Measurements from ENCODE around the gene NTRK1. TPM values are rescaled to one million over a fixed set of nuclear protein-coding genes. Genes with fewer than 3 reads are reported as not detected.
A peak's percentile ranks its signal among the peaks of the same experiment; 100 is the strongest.

The NTRK1 gene
- total RNA-seq, 1 donor from 2014 or later: 6.6 TPM

DNA sequence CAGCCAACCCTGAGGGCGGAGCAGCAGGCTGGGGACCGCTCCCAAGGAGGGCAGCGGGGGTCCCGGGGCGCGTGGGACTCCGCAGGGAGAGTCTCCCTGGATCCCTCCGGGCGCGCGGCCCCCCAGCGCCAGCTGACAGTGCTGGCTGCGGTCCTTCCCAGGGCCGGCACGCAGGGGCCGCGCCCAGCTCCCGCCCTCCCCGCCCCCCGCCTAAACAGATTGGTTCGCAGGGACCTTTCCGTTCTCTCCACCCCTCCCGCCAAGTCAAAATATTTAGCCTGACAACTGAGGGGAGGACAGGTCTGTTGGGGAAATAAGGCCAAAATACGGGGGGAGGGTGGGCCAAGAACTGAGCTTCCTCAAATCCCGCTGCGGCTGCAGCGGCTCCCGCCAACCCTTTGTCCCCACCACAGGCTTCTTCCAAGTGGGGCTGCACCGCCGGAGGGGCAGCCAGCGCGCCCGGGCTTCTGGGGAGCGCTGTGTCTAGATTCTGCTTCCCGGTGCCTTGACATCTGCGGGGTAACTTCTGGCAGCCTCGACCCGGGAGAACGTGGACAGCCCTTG is 1.6 kb upstream of the NTRK1 start, which contains the start of gene INSRR:
INSRR (minus strand) TSS at position 159 of the 564 bp plus-strand sequence. CDS start 496 bp downstream, outside the sequence.
- Mint-ChIP-seq H3K36me3 (no peaks in the 10 kb centered on the region), H3K4me3 (peak within 1 kb of the TSS; percentile 88)

DNA sequence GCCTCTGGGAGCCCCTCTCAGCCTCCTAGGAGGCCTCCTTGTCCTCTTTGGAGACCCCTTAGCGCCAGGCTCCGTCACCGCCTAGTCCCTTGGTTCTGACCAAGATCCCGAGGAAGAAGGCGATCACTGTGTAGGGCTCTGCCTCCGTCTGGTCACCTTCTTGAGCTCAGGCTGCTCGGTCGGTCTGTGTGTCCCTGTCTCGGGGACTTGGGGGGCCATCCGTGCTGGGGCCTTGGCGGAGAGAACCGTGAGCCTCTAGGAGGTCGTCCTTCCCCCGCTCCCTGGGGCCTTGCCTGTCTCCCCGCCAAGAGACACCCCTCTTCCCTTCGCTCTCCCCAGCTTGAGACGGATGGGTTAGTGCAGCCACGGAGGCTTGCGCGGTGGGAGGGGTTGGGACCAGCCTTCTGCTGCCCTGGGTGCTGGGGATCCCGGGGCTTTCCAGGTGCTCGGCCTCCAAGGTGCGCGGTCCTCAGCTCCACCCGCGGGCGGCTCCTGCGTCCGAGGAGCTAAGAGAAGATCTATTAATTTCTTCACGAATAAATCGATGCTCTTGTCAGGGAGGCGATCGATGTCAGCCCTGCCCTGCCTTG is 1.0 kb upstream of the NTRK1 start:
- Mint-ChIP-seq H3K4me1 (ENCODE audit: unreplicated experiment) (peaks cover 39% of the 10 kb centered on the region), H3K4me3 (peak overlapping the region; percentile 88), H3K9me3 (no peaks in the 10 kb centered on the region), H3K27ac (no peak overlapping the region), H3K27me3 (peaks cover 83% of the 10 kb centered on the region), H3K36me3 (no peaks in the 10 kb centered on the region)
- no peak for TF ChIP-seq CTCF (conservative IDR thresholded peaks at IDR 0.05)
- no peak for DNase-seq (ENCODE audit: extremely low spot score, unreplicated experiment)

More for the DNA sequence above, 1.6 kb upstream of the NTRK1 start, which contains the start of gene INSRR:
- DNase-seq (ENCODE audit: extremely low spot score, unreplicated experiment): no peak
- Mint-ChIP-seq H3K9me3 (no peaks in the 10 kb centered on the region), H3K27me3 (peaks cover 82% of the 10 kb centered on the region), H3K27ac (peak within 1 kb of the TSS; percentile 35), H3K4me1 (ENCODE audit: unreplicated experiment) (peaks cover 38% of the 10 kb centered on the region)
- no peak for TF ChIP-seq CTCF (conservative IDR thresholded peaks at IDR 0.05)

DNA sequence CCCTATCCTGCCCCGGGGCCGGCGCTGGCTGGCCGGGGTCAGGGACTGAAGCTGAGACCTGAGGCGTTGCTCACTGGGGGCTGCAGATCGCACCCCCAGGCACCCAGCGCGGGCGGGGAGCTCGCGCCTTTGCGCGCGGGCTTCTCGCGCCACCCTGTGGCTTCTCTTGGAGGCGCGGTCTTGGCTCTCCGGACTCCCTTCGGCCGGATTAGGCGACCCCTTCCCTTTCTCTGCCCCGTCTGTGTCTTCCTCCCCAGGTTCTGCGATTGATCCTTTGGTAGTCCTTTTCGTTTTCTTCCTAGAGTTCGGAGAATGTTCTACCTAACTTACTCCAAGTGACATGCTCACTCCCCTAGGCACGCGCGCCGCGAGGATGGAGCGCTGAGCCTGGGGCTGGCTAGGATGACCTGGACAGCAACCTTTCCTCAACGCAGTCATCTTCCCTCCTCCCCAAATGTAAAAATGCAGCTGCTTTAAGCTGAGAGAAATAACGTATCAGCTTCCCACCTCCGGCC is 495 bp upstream of the NTRK1 start:
- Mint-ChIP-seq H3K4me1 (ENCODE audit: unreplicated experiment) (peaks cover 40% of the 10 kb centered on the region), H3K27ac (no peak overlapping the region), H3K9me3 (no peaks in the 10 kb centered on the region), H3K36me3 (no peaks in the 10 kb centered on the region), H3K27me3 (peaks cover 82% of the 10 kb centered on the region), H3K4me3 (peak overlapping the region; percentile 88)
- no peak for DNase-seq (ENCODE audit: extremely low spot score, unreplicated experiment)
- peak; percentile 86 for TF ChIP-seq CTCF (conservative IDR thresholded peaks at IDR 0.05)

- Mint-ChIP-seq H3K9me3 (no peaks in the 10 kb centered on the region), H3K4me3 (no peak overlapping the region), H3K4me1 (ENCODE audit: unreplicated experiment) (peaks cover 48% of the 10 kb centered on the region), H3K27me3 (peaks cover 73% of the 10 kb centered on the region), H3K36me3 (no peaks in the 10 kb centered on the region), H3K27ac (no peak overlapping the region)
- no peak for TF ChIP-seq CTCF (conservative IDR thresholded peaks at IDR 0.05)
- DNase-seq (ENCODE audit: extremely low spot score, unreplicated experiment): no peak
These were observed 1.9 kb downstream of the NTRK1 start for GRCh38 chr1:156862584-156862983.

GRCh38 chr1:156862997-156863599 is 2.4 kb downstream of the NTRK1 start:
- H3K27me3 Mint-ChIP-seq: peaks cover 68% of the 10 kb centered on the region
- H3K4me1 Mint-ChIP-seq (ENCODE audit: unreplicated experiment): peaks cover 43% of the 10 kb centered on the region
- peak overlapping the region; percentile 76 for H3K4me3 Mint-ChIP-seq

More at GRCh38 chr1:156862997-156863599, 2.4 kb downstream of the NTRK1 start:
- H3K9me3 Mint-ChIP-seq: no peaks in the 10 kb centered on the region
- peak overlapping the region; percentile 24 for H3K27ac Mint-ChIP-seq
- TF ChIP-seq CTCF (conservative IDR thresholded peaks at IDR 0.05): no peak
- H3K36me3 Mint-ChIP-seq: no peaks in the 10 kb centered on the region
- no peak for DNase-seq (ENCODE audit: extremely low spot score, unreplicated experiment)

Measured in type B pancreatic cell (in vitro differentiated cells).